Measurements from ENCODE around the gene KIF17. TPM values are rescaled to one million over a fixed set of nuclear protein-coding genes. Genes with fewer than 3 reads are reported as not detected.

KIF17 gene
- total RNA-seq, 1 donor from 2014 or later: 2.2 TPM

GRCh38 chr1:20727746-20728316 lies 10.0 kb upstream of the KIF17 start:
- Histone ChIP-seq H3K79me2 (ENCODE audit: low read depth) (no peaks in the 10 kb centered on the region), H3F3A (ENCODE audit: low read depth) (peaks cover 13% of the 10 kb centered on the region), H3K4me3 (no peak overlapping the region), H3K4me1 (peaks cover 26% of the 10 kb centered on the region), H3K9me3 (ENCODE audit: low read depth) (no peaks in the 10 kb centered on the region), H3K4me2 (peak overlapping the region; percentile 32), H2AFZ (replicated peaks) (no peak overlapping the region), H3K36me3 (no peaks in the 10 kb centered on the region), H3K27me3 (peaks cover 39% of the 10 kb centered on the region), H3K9ac (no peak overlapping the region), H4K20me1 (ENCODE audit: low read depth) (peaks cover 27% of the 10 kb centered on the region), H3K27ac (no peak overlapping the region)
- H3K36me3 Mint-ChIP-seq: no peaks in the 10 kb centered on the region
- peaks cover 15% of the 10 kb centered on the region for H3K27me3 Mint-ChIP-seq (ENCODE audit: insufficient read depth, low read depth)
- no peaks in the 10 kb centered on the region for H3K9me3 Mint-ChIP-seq
- peaks cover 17% of the 10 kb centered on the region for H3K4me1 Mint-ChIP-seq
- peak; percentile 58 for DNase-seq (ENCODE audit: low spot score)
- H3K4me3 Mint-ChIP-seq: peak overlapping the region; percentile 69
- no peak for TF ChIP-seq EZH2phosphoT487 (IDR thresholded peaks at IDR 0.05)
- no peak for TF ChIP-seq EZH2 (IDR thresholded peaks at IDR 0.05)
- TF ChIP-seq CTCF (IDR thresholded peaks at IDR 0.05): peak; percentile 34
- H3K27ac Mint-ChIP-seq: peak overlapping the region; percentile 9

- peak overlapping the region; percentile 69 for H3K4me3 Mint-ChIP-seq
- Histone ChIP-seq H3K27ac (no peak overlapping the region), H3K79me2 (ENCODE audit: low read depth) (no peaks in the 10 kb centered on the region), H3K27me3 (peaks cover 33% of the 10 kb centered on the region), H3K9ac (no peak overlapping the region), H4K20me1 (ENCODE audit: low read depth) (peaks cover 27% of the 10 kb centered on the region), H3F3A (ENCODE audit: low read depth) (peaks cover 6% of the 10 kb centered on the region), H3K4me3 (no peak overlapping the region), H3K4me2 (no peak overlapping the region), H2AFZ (replicated peaks) (no peak overlapping the region), H3K4me1 (peaks cover 20% of the 10 kb centered on the region), H3K9me3 (ENCODE audit: low read depth) (no peaks in the 10 kb centered on the region), H3K36me3 (no peaks in the 10 kb centered on the region)
- no peak overlapping the region for H3K27ac Mint-ChIP-seq
- no peaks in the 10 kb centered on the region for H3K36me3 Mint-ChIP-seq
- H3K4me1 Mint-ChIP-seq: peaks cover 19% of the 10 kb centered on the region
- no peak for DNase-seq (ENCODE audit: low spot score)
- no peaks in the 10 kb centered on the region for H3K9me3 Mint-ChIP-seq
- peaks cover 15% of the 10 kb centered on the region for H3K27me3 Mint-ChIP-seq (ENCODE audit: insufficient read depth, low read depth)
- no peak for TF ChIP-seq CTCF (IDR thresholded peaks at IDR 0.05)
Measured at GRCh38 chr1:20726932-20727745, 9.3 kb upstream of the KIF17 start.

- H3K4me2 ChIP-seq: no peak overlapping the region
- H3K36me3 ChIP-seq: no peaks in the 10 kb centered on the region
- no peak for DNase-seq (ENCODE audit: low spot score)
- TF ChIP-seq EZH2 (IDR thresholded peaks at IDR 0.05): no peak
- TF ChIP-seq EZH2phosphoT487 (IDR thresholded peaks at IDR 0.05): no peak
- no peak for TF ChIP-seq CTCF (IDR thresholded peaks at IDR 0.05)
- peaks cover 20% of the 10 kb centered on the region for H3K4me1 ChIP-seq
- H3F3A ChIP-seq (ENCODE audit: low read depth): peaks cover 6% of the 10 kb centered on the region
- H3K4me3 ChIP-seq: no peak overlapping the region
- Mint-ChIP-seq H3K27me3 (ENCODE audit: insufficient read depth, low read depth) (peaks cover 13% of the 10 kb centered on the region), H3K4me3 (no peak overlapping the region), H3K9me3 (no peaks in the 10 kb centered on the region), H3K4me1 (peaks cover 19% of the 10 kb centered on the region), H3K27ac (no peak overlapping the region), H3K36me3 (no peaks in the 10 kb centered on the region)
- no peak overlapping the region for H3K9ac ChIP-seq
- peaks cover 26% of the 10 kb centered on the region for H4K20me1 ChIP-seq (ENCODE audit: low read depth)
- H3K9me3 ChIP-seq (ENCODE audit: low read depth): no peaks in the 10 kb centered on the region
- H3K79me2 ChIP-seq (ENCODE audit: low read depth): no peaks in the 10 kb centered on the region
- no peak overlapping the region for H2AFZ ChIP-seq (replicated peaks)
- H3K27me3 ChIP-seq: peaks cover 26% of the 10 kb centered on the region
- no peak overlapping the region for H3K27ac ChIP-seq
Measured at GRCh38 chr1:20726118-20726911, 8.5 kb upstream of the KIF17 start.

All from neural progenitor cell (in vitro differentiated cells).